HepG2 (cell line): ENCODE data around the gene TRH. TPM values are rescaled to one million over a fixed set of nuclear protein-coding genes. Genes with fewer than 3 reads are reported as not detected.

Experiments used
- ATAC-seq: fragments of 200-7000 bp; cut with Tn5 transposase; 3 replicates; pipeline ENCODE4 v1.9.1; 2020; ENCODE audit warnings: mild to moderate bottlenecking, moderate library complexity
- BruUV-seq: library from RNA; stranded (reverse); fragments of 400-500 nt; replicated peaks from 2 replicates; lab custom pipeline; 2021; lab: Mats Ljungman, UMichigan
- CTCF ChIA-PET: fragments of 300-600 bp; formaldehyde crosslinking; extraction: SDS; loops from one replicate; lab custom pipeline; 2021; ENCODE audit warnings: low total read pairs, inconsistent platforms, low intra/inter-chr PET ratio; lab: Yijun Ruan, JAX
- POLR2A ChIA-PET: fragments of 350-600 bp; sonication (Branson Sonifier 250); formaldehyde crosslinking; loops from one replicate; lab custom pipeline; 2020; ENCODE audit warnings: antibody characterized with exemption, inconsistent platforms; lab: Yijun Ruan, JAX
- DNase-seq: peaks from one replicate; pipeline ENCODE4 v3.0.0-alpha.2; 2015; ENCODE audit warnings: low spot score
- FAIRE-seq: peaks from 3 replicates; lab custom pipeline; 2011; peaks lifted over from hg19 to GRCh38; lab: Jason Lieb, UNC
- H2AFZ ChIP-seq: one replicate; pipeline ENCODE4 v1.6.1; 2011; ENCODE audit warnings: low read length, inconsistent platforms
- H3K27ac ChIP-seq: fragments of 300-600 bp; 3 replicates; pipeline ENCODE4 v1.8.0; 2011; ENCODE audit warnings: mixed run types, mild to moderate bottlenecking, mixed read lengths, low read length, inconsistent platforms; ENCODE audit not compliant: insufficient read depth; ENCODE audit errors: extremely low read length
- H3K27me3 ChIP-seq, 2 experiments: fragments of 200-600 bp in 1 of 2; 2 replicates in 1 of 2; 3 replicates in 1 of 2; pipeline versions ENCODE4 v1.6.0 to v1.8.0; 2011; ENCODE audit warnings: low read length in 2 of 2, mild to moderate bottlenecking in 2 of 2, moderate library complexity in 2 of 2, inconsistent platforms in 1 of 2; ENCODE audit not compliant: insufficient read depth in 2 of 2, control insufficient read depth in 1 of 2
- H3K36me3 ChIP-seq, 2 experiments: fragments of 200-600 bp in 1 of 2; replicated peaks in 1 of 2; 2 replicates in 1 of 2; 3 replicates in 1 of 2; pipeline versions ENCODE4 v1.5.1 to v1.8.0; 2011; ENCODE audit warnings: low read length in 2 of 2, inconsistent platforms in 1 of 2; ENCODE audit not compliant: insufficient read depth in 2 of 2, control insufficient read depth in 1 of 2
- H3K4me1 ChIP-seq: 2 replicates; pipeline ENCODE4 v1.5.1; 2012; ENCODE audit warnings: low read length, inconsistent platforms; ENCODE audit not compliant: insufficient read depth
- H3K4me2 ChIP-seq: 2 replicates; pipeline ENCODE4 v1.6.0; 2011; ENCODE audit warnings: low read depth, low read length, inconsistent platforms
- H3K4me3 ChIP-seq, 3 experiments: fragments of 200-600 bp in 1 of 3; sonication (generic), shearing (Covaris generic) in 1 of 3; replicated peaks in 1 of 3; 2 replicates each; pipeline ENCODE4 v1.5.1; 2011 to 2016; ENCODE audit warnings: low read length in 3 of 3, inconsistent platforms in 2 of 3, low read depth in 2 of 3, mild to moderate bottlenecking in 2 of 3, control low read depth in 1 of 3, mixed read lengths in 1 of 3; ENCODE audit not compliant: insufficient read depth in 1 of 3
- H3K79me2 ChIP-seq: one replicate; pipeline ENCODE4 v1.6.1; 2011; ENCODE audit warnings: low read length, inconsistent platforms; ENCODE audit not compliant: insufficient read depth
- H3K9ac ChIP-seq: 2 replicates; pipeline ENCODE4 v1.6.0; 2011; ENCODE audit warnings: mild to moderate bottlenecking, low read depth, low read length, inconsistent platforms; ENCODE audit not compliant: insufficient read depth
- H3K9me3 ChIP-seq: 2 replicates; pipeline ENCODE4 v1.5.1; 2012; ENCODE audit warnings: mild to moderate bottlenecking, low read length
- H4K20me1 ChIP-seq: 2 replicates; pipeline ENCODE4 v1.6.0; 2011; ENCODE audit warnings: inconsistent platforms, mild to moderate bottlenecking, low read length, moderate library complexity; ENCODE audit not compliant: insufficient read depth
- ARID2 ChIP-seq: sonication (generic); formaldehyde crosslinking; IDR thresholded peaks from 2 replicates; pipeline ENCODE4 v1.8.1; 2022; ENCODE audit warnings: mild to moderate bottlenecking, missing genetic modification reagents, borderline replicate concordance
- CC2D1A ChIP-seq: sonication (generic); formaldehyde crosslinking; IDR thresholded peaks from 2 replicates; pipeline ENCODE4 v1.8.1; 2023; ENCODE audit warnings: mild to moderate bottlenecking, missing genetic modification reagents
- CCDC6 ChIP-seq: sonication (generic); formaldehyde crosslinking; IDR thresholded peaks from 2 replicates; pipeline ENCODE4 v1.8.1; 2022; ENCODE audit warnings: mild to moderate bottlenecking, missing genetic modification reagents, moderate library complexity
- HNRNPH1 ChIP-seq: fragments of 200-400 bp; formaldehyde crosslinking; optimal IDR thresholded peaks from 2 replicates; pipeline ENCODE3; 2017; ENCODE audit warnings: mild to moderate bottlenecking, low read depth, low read length
- KDM1A ChIP-seq: IDR thresholded peaks from 2 replicates; pipeline ENCODE4 v1.6.1; 2016; ENCODE audit warnings: missing compliant biosample characterization
- KLF9 ChIP-seq: IDR thresholded peaks from 2 replicates; pipeline ENCODE4 v1.6.1; 2016; ENCODE audit warnings: low read depth
- LCORL ChIP-seq, 2 experiments: fragments of 450-650 bp in 1 of 2; sonication (generic) in 1 of 2; formaldehyde crosslinking in 1 of 2; IDR thresholded peaks; 2 replicates each; pipeline versions ENCODE4 v1.5.0 to v1.6.1; 2017 to 2020; ENCODE audit warnings: antibody characterized with exemption in 1 of 2, missing genetic modification reagents in 1 of 2
- REXO4 ChIP-seq: sonication (generic); formaldehyde crosslinking; IDR thresholded peaks from 2 replicates; pipeline ENCODE4 v1.8.0; 2022; ENCODE audit warnings: missing genetic modification reagents, mild to moderate bottlenecking, borderline replicate concordance
- SAFB2 ChIP-seq: sonication (generic); formaldehyde crosslinking; IDR thresholded peaks from 2 replicates; pipeline ENCODE4 v1.5.1; 2020; ENCODE audit warnings: missing genetic modification reagents, low read depth, mild to moderate bottlenecking, borderline replicate concordance
- SALL1 ChIP-seq: sonication (generic); formaldehyde crosslinking; IDR thresholded peaks from 2 replicates; pipeline ENCODE4 v1.8.0; 2022; ENCODE audit warnings: mild to moderate bottlenecking, missing genetic modification reagents
- STAG1 ChIP-seq: sonication (generic); formaldehyde crosslinking; IDR thresholded peaks from 2 replicates; pipeline ENCODE4 v1.4.0; 2020; ENCODE audit warnings: missing genetic modification reagents
- UBTF ChIP-seq: sonication (generic); formaldehyde crosslinking; IDR thresholded peaks from 2 replicates; pipeline ENCODE4 v1.4.0; 2020; ENCODE audit warnings: mild to moderate bottlenecking, missing genetic modification reagents
- ZFP91 ChIP-seq: sonication (generic); formaldehyde crosslinking; IDR thresholded peaks from 2 replicates; pipeline ENCODE4 v1.9.0; 2022; ENCODE audit warnings: missing genetic modification reagents, mild to moderate bottlenecking, borderline replicate concordance
- ZNF292 ChIP-seq: sonication (generic); formaldehyde crosslinking; IDR thresholded peaks from 2 replicates; pipeline ENCODE4 v1.8.1; 2022; ENCODE audit warnings: mild to moderate bottlenecking, low read depth, missing genetic modification reagents, borderline replicate concordance
- ZNF788 ChIP-seq: sonication (generic); formaldehyde crosslinking; IDR thresholded peaks from 2 replicates; pipeline ENCODE4 v1.5.0; 2020; ENCODE audit warnings: mild to moderate bottlenecking, missing genetic modification reagents, borderline replicate concordance
- ZSCAN31 ChIP-seq: sonication (generic); formaldehyde crosslinking; IDR thresholded peaks from 2 replicates; pipeline ENCODE4 v1.5.0; 2020; ENCODE audit warnings: low read depth, mild to moderate bottlenecking, missing genetic modification reagents
- WGBS: methylation state at CpG from one replicate; pipeline ENCODE4 v1.1.6; 2017; ENCODE audit warnings: low lambda C conversion rate; 5-methylcytosine and 5-hydroxymethylcytosine counted together
- in situ Hi-C: cut with HindIII; loops from 2 replicates; pipeline ENCODE4 v1.10.0; 2017; ENCODE audit warnings: low pct_unique_long_range_greater_than_20kb; ENCODE audit not compliant: extremely low pct_ligation_motif_present
- intact Hi-C: fragments of 100-400 bp; cut with micrococcal nuclease; formaldehyde crosslinking; loops from one replicate; pipeline ENCODE4 v1.10.0; 2022; ENCODE audit not compliant: unreplicated experiment
- polyA plus RNA-seq, 8 experiments: library from polyadenylated mRNA; depleted of rRNA in 3 of 8; stranded (reverse) in 7 of 8; unstranded in 1 of 8; fragments of >200 nt; fragmentation: Illumina TruSeq in 4 of 8; extraction: Trizol in 4 of 8; gene quantifications; 2 replicates each; pipeline versions ENCODE4 v1.2.1 to v1.2.3, GENCODE V29; 2011 to 2016; ENCODE audit warnings: low read depth in 4 of 8, missing spikeins in 1 of 8, mixed read lengths in 1 of 8; ENCODE audit not compliant: insufficient read depth in 1 of 8
- total RNA-seq, 5 experiments: library from RNA; depleted of rRNA; stranded (reverse); fragments of >200 nt; fragmentation: Illumina TruSeq; extraction: Trizol; gene quantifications; 2 replicates each; pipeline ENCODE4 v1.2.3, GENCODE V29; 2016; ENCODE audit warnings: low read depth in 1 of 5
- TF ChIP-seq, protein P1 (sequence below): sonication (generic); formaldehyde crosslinking; IDR thresholded peaks from 2 replicates; pipeline ENCODE4 v1.5.0; 2020; ENCODE audit warnings: missing genetic modification reagents, mild to moderate bottlenecking, borderline replicate concordance
- TF ChIP-seq, protein P2 (sequence below): sonication (generic); formaldehyde crosslinking; IDR thresholded peaks from 2 replicates; pipeline ENCODE4 v1.8.1; 2023; ENCODE audit warnings: mild to moderate bottlenecking, missing genetic modification reagents

Gene TRH
- total and polyA plus RNA-seq, 2 of the 13 experiments (the other 11 are each of a cell fraction or from before 2014, with no cell fraction given) = not detected

GRCh38 chr3:129936757-129937156 lies 37.8 kb upstream of the TRH start (continued):
- no peak for TF ChIP-seq CCDC6
- no peak for TF ChIP-seq HNRNPH1
- TF ChIP-seq, protein P1, sequence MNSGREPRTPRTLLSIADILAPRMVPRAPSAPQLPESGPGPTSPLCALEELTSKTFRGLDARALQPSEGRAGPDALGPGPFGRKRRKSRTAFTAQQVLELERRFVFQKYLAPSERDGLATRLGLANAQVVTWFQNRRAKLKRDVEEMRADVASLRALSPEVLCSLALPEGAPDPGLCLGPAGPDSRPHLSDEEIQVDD (CRISPR knock-in tag) = no peak

DNA sequence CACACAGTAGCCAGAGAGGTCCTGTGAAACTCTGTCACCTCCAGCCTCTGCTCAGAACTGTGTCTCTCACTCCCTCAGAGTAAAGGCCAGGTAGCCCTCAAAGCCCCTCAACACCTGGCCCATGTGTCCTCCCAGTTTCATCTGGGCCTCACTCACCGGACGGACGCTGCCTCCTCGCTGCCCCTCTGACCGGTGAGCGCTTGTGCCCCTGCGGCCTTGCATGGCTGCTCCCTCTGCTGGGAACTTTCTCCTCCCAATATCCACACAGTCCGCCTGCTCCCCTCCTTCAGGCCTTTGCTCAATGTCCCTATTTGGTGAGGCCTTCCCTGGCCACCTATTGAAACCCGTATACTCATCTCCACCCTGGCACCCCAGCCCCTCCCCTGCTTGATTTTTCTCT lies 36.8 kb upstream of the TRH start:
- no peak overlapping the region for H3K9ac ChIP-seq
- no TSS peak for BruUV-seq
- intact Hi-C loops (loop anchor here (1.0 kb wide), 1 partner anchor 156 kb away; no protein-coding TSS in a partner anchor), in situ Hi-C loops (loop anchor here (10.0 kb wide), 2 partner anchors 103 to 283 kb away; no protein-coding TSS in a partner anchor)
- POLR2A ChIA-PET = interaction anchor here (1.0 kb wide), 1 partner anchor 448 kb away, joined by 3 read pairs; no protein-coding TSS in a partner anchor
- peaks cover 45% of the 10 kb centered on the region for H3K4me1 ChIP-seq
- H3K9me3 ChIP-seq = no peaks in the 10 kb centered on the region
- H3K4me2 ChIP-seq = peak overlapping the region; percentile 92
- peak; percentile 28 for DNase-seq
- H3K27me3 ChIP-seq = peaks cover 0 to 11% of the 10 kb centered on the region in 2 experiments; a peak in 1 of 5 replicates
- no peaks in the 10 kb centered on the region for H4K20me1 ChIP-seq
- peak overlapping the region in 2 of 3 experiments; percentile 29 to 63; a peak in 3 of 6 replicates for H3K4me3 ChIP-seq
- H3K79me2 ChIP-seq = no peaks in the 10 kb centered on the region
- no peak for FAIRE-seq
- H3K27ac ChIP-seq = no peak overlapping the region
- ATAC-seq = peak; percentile 80
- CTCF ChIA-PET = no interaction called here
- 3% methylated on average over 5 of the region's 9 CpGs for WGBS
- H2AFZ ChIP-seq = no peak overlapping the region
- H3K36me3 ChIP-seq = no peaks in the 10 kb centered on the region
- TF ChIP-seq KLF9 (CRISPR knock-in tag) (no peak), ZNF788 (0 out of 2 replicates have a peak, but pooled peaks have one; percentile 21), STAG1 (CRISPR knock-in tag) (peak; percentile 46), KDM1A (CRISPR knock-in tag) (no peak), ZSCAN31 (0 out of 2 replicates have a peak, but pooled peaks have one; percentile 38), ARID2 (no peak), ZNF292 (CRISPR knock-in tag) (peak; percentile 68; the same call in 1 of the 2 replicates), ZFP91 (CRISPR knock-in tag) (0 out of 2 replicates have a peak, but pooled peaks have one; percentile 34), CC2D1A (CRISPR knock-in tag) (no peak), UBTF (CRISPR knock-in tag) (peak; percentile 60), SAFB2 (CRISPR knock-in tag) (0 out of 2 replicates have a peak, but pooled peaks have one; percentile 38), REXO4 (CRISPR knock-in tag) (no peak), SALL1 (CRISPR knock-in tag) (peak; percentile 48; the same call in 1 of the 2 replicates), LCORL (IDR thresholded peaks at IDR 0.05) (no peak), LCORL (CRISPR knock-in tag; IDR thresholded peaks at IDR 0.05) (0 out of 2 replicates have a peak, but pooled peaks have one; percentile 28)
- TF ChIP-seq, protein P2, sequence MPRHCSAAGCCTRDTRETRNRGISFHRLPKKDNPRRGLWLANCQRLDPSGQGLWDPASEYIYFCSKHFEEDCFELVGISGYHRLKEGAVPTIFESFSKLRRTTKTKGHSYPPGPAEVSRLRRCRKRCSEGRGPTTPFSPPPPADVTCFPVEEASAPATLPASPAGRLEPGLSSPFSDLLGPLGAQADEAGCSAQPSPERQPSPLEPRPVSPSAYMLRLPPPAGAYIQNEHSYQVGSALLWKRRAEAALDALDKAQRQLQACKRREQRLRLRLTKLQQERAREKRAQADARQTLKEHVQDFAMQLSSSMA = 0 out of 2 replicates have a peak, but pooled peaks have one; percentile 69
